ENCODE measurements around the gene DENND4C. TPM values are rescaled to one million over a fixed set of nuclear protein-coding genes. Genes with fewer than 3 reads are reported as not detected.
A peak's percentile ranks its signal among the peaks of the same experiment; 100 is the strongest.

DENND4C gene
- total RNA-seq, 3 donors from 2014 or later (not counting 1 experiment from before 2014, with no cell fraction given) = 82.6 to 115 (median 100) TPM

- H3K27ac ChIP-seq (ENCODE audit: low read length) = no peak overlapping the region
- no peaks in the 10 kb centered on the region for H3K9me3 ChIP-seq (ENCODE audit: control insufficient read depth, insufficient read depth, low read length)
- no peaks in the 10 kb centered on the region for H3K4me1 Mint-ChIP-seq
- H3K27me3 Mint-ChIP-seq (ENCODE audit: low read depth in 2 of 2) = no peaks in the 10 kb centered on the region
- H3K36me3 ChIP-seq (ENCODE audit: control insufficient read depth, insufficient read depth, low read length) = no peaks in the 10 kb centered on the region
- intact Hi-C loops (cut with micrococcal nuclease) = no loop called here
- TF ChIP-seq, protein P1, sequence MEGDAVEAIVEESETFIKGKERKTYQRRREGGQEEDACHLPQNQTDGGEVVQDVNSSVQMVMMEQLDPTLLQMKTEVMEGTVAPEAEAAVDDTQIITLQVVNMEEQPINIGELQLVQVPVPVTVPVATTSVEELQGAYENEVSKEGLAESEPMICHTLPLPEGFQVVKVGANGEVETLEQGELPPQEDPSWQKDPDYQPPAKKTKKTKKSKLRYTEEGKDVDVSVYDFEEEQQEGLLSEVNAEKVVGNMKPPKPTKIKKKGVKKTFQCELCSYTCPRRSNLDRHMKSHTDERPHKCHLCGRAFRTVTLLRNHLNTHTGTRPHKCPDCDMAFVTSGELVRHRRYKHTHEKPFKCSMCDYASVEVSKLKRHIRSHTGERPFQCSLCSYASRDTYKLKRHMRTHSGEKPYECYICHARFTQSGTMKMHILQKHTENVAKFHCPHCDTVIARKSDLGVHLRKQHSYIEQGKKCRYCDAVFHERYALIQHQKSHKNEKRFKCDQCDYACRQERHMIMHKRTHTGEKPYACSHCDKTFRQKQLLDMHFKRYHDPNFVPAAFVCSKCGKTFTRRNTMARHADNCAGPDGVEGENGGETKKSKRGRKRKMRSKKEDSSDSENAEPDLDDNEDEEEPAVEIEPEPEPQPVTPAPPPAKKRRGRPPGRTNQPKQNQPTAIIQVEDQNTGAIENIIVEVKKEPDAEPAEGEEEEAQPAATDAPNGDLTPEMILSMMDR (IDR thresholded peaks at IDR 0.05) = no peak
- 79% methylated on average over 3 of the region's 4 CpGs for WGBS (ENCODE audit: insufficient coverage)
- ATAC-seq (no peak), DNase-seq (no peak)
- H3K4me3 Mint-ChIP-seq = no peak overlapping the region
- H3K4me1 ChIP-seq (ENCODE audit: control insufficient read depth, insufficient read depth, low read length) = no peaks in the 10 kb centered on the region
- H3K4me3 ChIP-seq (ENCODE audit: low read length) = no peak overlapping the region
- H3K27ac Mint-ChIP-seq = peak overlapping the region in 1 of 2 donors; percentile 22
- H3K9me3 Mint-ChIP-seq = no peaks in the 10 kb centered on the region
- H3K27me3 ChIP-seq (ENCODE audit: control insufficient read depth, insufficient read depth, low read length) = no peaks in the 10 kb centered on the region
- no peaks in the 10 kb centered on the region for H3K36me3 Mint-ChIP-seq
Measured at GRCh38 chr9:19223724-19224123, 6.8 kb upstream of the DENND4C start.

- no peak overlapping the region for H3K27ac Mint-ChIP-seq
- TF ChIP-seq, protein P1 (IDR thresholded peaks at IDR 0.05) = no peak
- Histone ChIP-seq H3K9me3 (ENCODE audit: control insufficient read depth, insufficient read depth, low read length) (no peaks in the 10 kb centered on the region), H3K27me3 (ENCODE audit: control insufficient read depth, insufficient read depth, low read length) (no peaks in the 10 kb centered on the region), H3K4me1 (ENCODE audit: control insufficient read depth, insufficient read depth, low read length) (peaks cover under 1% of the 10 kb centered on the region), H3K36me3 (ENCODE audit: control insufficient read depth, insufficient read depth, low read length) (no peaks in the 10 kb centered on the region), H3K27ac (ENCODE audit: low read length) (no peak overlapping the region), H3K4me3 (ENCODE audit: low read length) (no peak overlapping the region)
- H3K4me1 Mint-ChIP-seq = peaks cover 3 to 4% of the 10 kb centered on the region in 2 donors
- H3K9me3 Mint-ChIP-seq = no peaks in the 10 kb centered on the region
- H3K27me3 Mint-ChIP-seq (ENCODE audit: low read depth in 2 of 2) = no peaks in the 10 kb centered on the region
- intact Hi-C loops (cut with micrococcal nuclease) = no loop called here
- ATAC-seq (no peak), DNase-seq (no peak)
- H3K4me3 Mint-ChIP-seq = no peak overlapping the region
- no peaks in the 10 kb centered on the region for H3K36me3 Mint-ChIP-seq
- 99% methylated on average over 7 of the region's 7 CpGs for WGBS (ENCODE audit: insufficient coverage)
Measured at GRCh38 chr9:19224563-19224962, 5.9 kb upstream of the DENND4C start.

DNA sequence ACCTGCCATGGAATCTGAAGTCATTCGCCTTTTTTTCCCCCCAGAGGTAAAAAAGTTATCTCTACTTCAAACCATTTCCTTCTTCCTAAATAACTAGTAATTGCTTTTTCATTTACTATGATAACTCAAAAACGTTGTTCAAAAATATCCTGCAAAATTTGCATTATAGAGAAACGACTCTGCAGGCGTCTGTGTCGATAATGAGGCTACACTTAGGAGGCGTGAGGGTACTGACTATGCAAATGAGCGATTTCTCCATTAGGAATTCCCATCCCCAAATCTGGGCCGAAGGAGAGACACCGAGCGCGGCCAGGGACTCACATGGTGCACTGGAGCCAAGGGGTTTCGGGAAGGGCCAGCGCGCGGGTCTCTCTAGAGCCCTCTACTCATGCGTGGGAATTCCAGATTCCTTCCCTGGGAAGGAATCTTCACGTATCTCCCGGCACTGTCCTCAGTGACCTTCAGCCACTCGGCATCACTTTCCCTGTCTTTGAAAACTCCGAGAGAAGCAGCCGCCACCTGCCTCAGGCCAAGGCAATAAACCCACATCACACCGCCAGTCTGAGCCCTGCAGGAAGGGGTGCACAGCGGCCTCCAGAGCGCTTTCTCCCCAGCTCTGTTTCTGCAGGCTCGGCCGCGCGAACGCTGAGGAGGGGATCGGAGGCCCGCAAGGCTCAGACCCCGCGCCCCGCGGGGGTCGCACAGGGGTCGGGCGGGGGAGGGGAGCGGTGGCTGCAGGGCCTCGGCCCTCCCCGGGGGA is 718 bp upstream of the DENND4C start:
- Histone ChIP-seq H3K4me1 (ENCODE audit: control insufficient read depth, insufficient read depth, low read length) (peaks cover 10% of the 10 kb centered on the region), H3K9me3 (ENCODE audit: control insufficient read depth, insufficient read depth, low read length) (no peaks in the 10 kb centered on the region), H3K27me3 (ENCODE audit: control insufficient read depth, insufficient read depth, low read length) (no peaks in the 10 kb centered on the region), H3K4me3 (ENCODE audit: low read length) (peak overlapping the region; percentile 49), H3K36me3 (ENCODE audit: control insufficient read depth, insufficient read depth, low read length) (no peaks in the 10 kb centered on the region), H3K27ac (ENCODE audit: low read length) (peak overlapping the region; percentile 10)
- no peaks in the 10 kb centered on the region for H3K9me3 Mint-ChIP-seq
- intact Hi-C loops (cut with micrococcal nuclease) = loop anchor here (1.0 to 5.0 kb wide), 3 partner anchors 45 to 182 kb away; partner anchors contain the start of genes HAUS6 and RRAGA
- WGBS (ENCODE audit: insufficient coverage) = 7% methylated on average over 38 of the region's 41 CpGs
- TF ChIP-seq, protein P1 (IDR thresholded peaks at IDR 0.05) = no peak
- no peaks in the 10 kb centered on the region for H3K27me3 Mint-ChIP-seq (ENCODE audit: low read depth in 2 of 2)
- H3K4me1 Mint-ChIP-seq = peaks cover 8 to 14% of the 10 kb centered on the region in 2 donors
- DNase-seq = peak; percentile 56 to 83
- peak; percentile 56 to 63 (median 62) for ATAC-seq
- peak overlapping the region; percentile 84 for H3K4me3 Mint-ChIP-seq
- no peak overlapping the region for H3K27ac Mint-ChIP-seq
- no peaks in the 10 kb centered on the region for H3K36me3 Mint-ChIP-seq
